Measurements from ENCODE around the gene SUSD6. TPM values are rescaled to one million over a fixed set of nuclear protein-coding genes. Genes with fewer than 3 reads are reported as not detected.

The SUSD6 gene
- total RNA-seq, 4 donors from 2014 or later = 33.8 to 125 (median 113) TPM

- peak overlapping the region in 3 of 4 donors; percentile 56 to 90 (median 85) for H3K27ac ChIP-seq
- peak overlapping the region in 2 of 4 donors; percentile 22 to 25 for H3K4me3 ChIP-seq
- H3K9me3 ChIP-seq = no peaks in the 10 kb centered on the region
- TF ChIP-seq CTCF (IDR thresholded peaks at IDR 0.05) (peak in 1 of 6 experiments; percentile 8), POLR2A (IDR thresholded peaks at IDR 0.05) (peak; percentile 42 to 67)
- peaks cover 0 to 13% (median 0%) of the 10 kb centered on the region in 3 donors for H3K36me3 ChIP-seq
- peaks cover 2 to 60% (median 14%) of the 10 kb centered on the region in 4 donors for H3K4me1 ChIP-seq
- peak in 2 of 3 donors; percentile 68 to 78 for DNase-seq
- no peaks in the 10 kb centered on the region for H3K27me3 ChIP-seq
Measured at GRCh38 chr14:69657950-69658355, 46.6 kb downstream of the SUSD6 start.

- Histone ChIP-seq H3K36me3 (peaks cover 0 to 13% (median 0%) of the 10 kb centered on the region in 3 donors), H3K9me3 (no peaks in the 10 kb centered on the region), H3K4me3 (peak overlapping the region in 2 of 4 donors; percentile 22 to 25), H3K27ac (peak overlapping the region in 3 of 4 donors; percentile 56 to 90 (median 85)), H3K27me3 (no peaks in the 10 kb centered on the region), H3K4me1 (peaks cover 0 to 54% (median 9%) of the 10 kb centered on the region in 4 donors)
- TF ChIP-seq CTCF (IDR thresholded peaks at IDR 0.05) (no peak), POLR2A (IDR thresholded peaks at IDR 0.05) (peak in 1 of 2 donors; percentile 45)
- DNase-seq = peak in 2 of 3 donors; percentile 66 to 68
Measured at GRCh38 chr14:69658664-69659261, 47.4 kb downstream of the SUSD6 start.

- Histone ChIP-seq H3K9me3 (no peaks in the 10 kb centered on the region), H3K27ac (no peak overlapping the region), H3K4me1 (peaks cover 0 to 38% (median 11%) of the 10 kb centered on the region in 4 donors), H3K36me3 (peaks cover 0 to 13% (median 0%) of the 10 kb centered on the region in 3 donors), H3K27me3 (no peaks in the 10 kb centered on the region), H3K4me3 (no peak overlapping the region)
- no peak for DNase-seq
- TF ChIP-seq CTCF (IDR thresholded peaks at IDR 0.05) (no peak), POLR2A (IDR thresholded peaks at IDR 0.05) (no peak)
Measured at GRCh38 chr14:69660344-69661193, 49.2 kb downstream of the SUSD6 start.

GRCh38 chr14:69661194-69661537 is 49.8 kb downstream of the SUSD6 start:
- Histone ChIP-seq H3K27ac (no peak overlapping the region), H3K36me3 (peaks cover 0 to 13% (median 0%) of the 10 kb centered on the region in 3 donors), H3K4me3 (no peak overlapping the region), H3K9me3 (no peaks in the 10 kb centered on the region), H3K4me1 (peaks cover 0 to 39% (median 12%) of the 10 kb centered on the region in 4 donors), H3K27me3 (no peaks in the 10 kb centered on the region)
- no peak for DNase-seq
- no peak for TF ChIP-seq POLR2A (IDR thresholded peaks at IDR 0.05)
- no peak for TF ChIP-seq CTCF (IDR thresholded peaks at IDR 0.05)

GRCh38 chr14:69662636-69663299 is 51.4 kb downstream of the SUSD6 start:
- Histone ChIP-seq H3K4me3 (no peak overlapping the region), H3K9me3 (no peaks in the 10 kb centered on the region), H3K27me3 (no peaks in the 10 kb centered on the region), H3K36me3 (peaks cover 0 to 13% (median 0%) of the 10 kb centered on the region in 3 donors), H3K27ac (peak overlapping the region in 3 of 4 donors; percentile 32 to 49 (median 36)), H3K4me1 (peaks cover 0 to 46% (median 20%) of the 10 kb centered on the region in 4 donors)
- no peak for DNase-seq
- TF ChIP-seq CTCF (IDR thresholded peaks at IDR 0.05) (no peak), POLR2A (IDR thresholded peaks at IDR 0.05) (no peak)
